HG03354 (cell line): ENCODE measurements around the gene ACBD6.

Experiments
- ATAC-seq: cut with Tn5 transposase; IDR thresholded peaks from one replicate; pipeline ENCODE4 v1.9.1; 2021; ENCODE audit warnings: mild to moderate bottlenecking; ENCODE audit not compliant: unreplicated experiment, poor library complexity, severe bottlenecking

The ACBD6 gene

DNA sequence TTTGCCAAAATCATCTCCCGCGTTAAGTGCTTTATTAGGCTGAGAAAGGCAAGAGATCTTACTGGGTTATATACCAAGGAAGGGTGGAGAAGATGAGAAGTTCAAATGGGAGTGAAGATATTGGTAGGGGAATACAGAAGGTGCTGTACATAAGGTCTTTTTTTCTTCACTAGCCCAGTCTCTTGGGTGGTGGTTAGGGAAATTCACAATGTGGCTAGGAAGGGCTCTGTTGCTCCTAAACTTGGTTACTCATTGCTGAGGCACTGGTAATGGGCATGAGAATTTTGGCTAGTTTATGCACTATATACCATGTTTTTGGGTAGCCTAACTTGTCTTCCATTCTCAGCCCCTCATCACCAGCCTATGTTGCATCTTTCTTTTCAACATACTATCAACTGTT is 221.8 kb downstream of the ACBD6 start:
- no peak for ATAC-seq

DNA sequence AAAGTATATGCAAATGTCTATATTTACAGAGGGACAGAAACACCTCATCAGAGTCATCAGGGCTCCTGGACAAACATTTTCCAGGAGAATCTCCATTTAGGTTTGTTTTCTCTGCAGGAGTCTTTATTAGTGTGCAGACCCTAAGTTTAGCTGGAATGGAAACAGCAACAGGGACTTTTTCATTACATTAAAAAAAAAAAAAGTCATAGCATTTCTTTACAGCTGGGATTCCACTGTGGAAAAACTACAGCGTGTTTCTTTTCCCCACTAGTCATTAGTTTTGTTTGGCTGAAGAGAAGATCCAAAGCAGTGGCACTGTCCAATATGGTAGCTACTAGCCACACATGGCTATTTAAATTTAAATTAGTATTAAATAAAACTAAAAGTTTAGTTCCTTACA is 222.7 kb downstream of the ACBD6 start:
- no peak for ATAC-seq

DNA sequence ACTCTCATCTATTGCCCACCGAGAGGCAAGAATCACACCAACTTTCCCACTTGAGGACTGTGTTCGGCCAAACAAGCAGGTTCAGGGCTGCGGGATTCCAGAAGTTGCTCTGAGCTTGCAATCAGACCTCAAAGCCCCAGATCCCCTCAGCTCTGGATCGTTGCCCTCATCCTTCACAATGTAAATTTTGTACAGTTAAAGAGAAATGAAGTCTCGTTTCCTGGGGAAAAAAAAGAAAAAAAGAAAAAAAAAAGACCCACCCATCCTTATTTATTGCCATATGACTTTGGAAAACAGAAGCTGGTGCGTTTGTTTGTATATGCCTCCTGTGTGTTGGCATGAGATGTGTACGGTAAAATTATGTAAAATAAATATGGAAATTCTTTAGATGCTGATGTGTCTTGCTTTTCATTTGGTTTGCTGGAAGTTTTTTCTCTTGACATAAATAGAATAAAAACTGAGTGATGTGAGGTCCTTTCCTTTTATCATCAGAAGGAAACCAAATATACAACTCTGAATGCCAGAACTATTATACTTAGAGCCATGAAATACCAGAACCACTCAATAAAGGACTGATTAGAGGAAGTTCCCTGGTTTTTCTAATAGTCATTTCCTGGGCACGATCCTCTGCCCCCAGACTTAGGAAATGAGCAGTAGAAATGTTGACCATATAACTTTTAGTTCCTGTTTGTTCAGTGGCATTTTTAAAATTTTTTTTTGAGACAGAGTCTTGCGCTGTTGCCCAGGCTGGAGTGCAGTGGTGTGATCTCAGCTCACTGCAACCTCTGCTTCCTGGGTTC is 223.6 kb downstream of the ACBD6 start:
- no peak for ATAC-seq

DNA sequence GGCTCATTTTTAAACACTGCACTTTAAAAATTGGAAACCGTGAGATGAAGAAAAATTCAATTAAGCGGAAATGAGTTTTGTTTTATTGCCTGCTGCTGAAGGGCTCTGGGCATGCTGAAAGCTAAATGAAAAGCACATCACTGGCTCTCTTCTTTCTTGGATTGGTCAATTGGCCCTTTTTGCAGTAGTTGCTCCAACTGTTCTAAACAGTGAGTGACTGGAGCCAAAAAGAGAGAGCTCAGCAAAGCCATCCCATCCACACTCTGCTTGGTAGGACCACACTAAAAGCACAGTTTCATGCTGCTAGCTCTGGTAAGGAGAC is 224.2 kb downstream of the ACBD6 start:
- no peak for ATAC-seq

DNA sequence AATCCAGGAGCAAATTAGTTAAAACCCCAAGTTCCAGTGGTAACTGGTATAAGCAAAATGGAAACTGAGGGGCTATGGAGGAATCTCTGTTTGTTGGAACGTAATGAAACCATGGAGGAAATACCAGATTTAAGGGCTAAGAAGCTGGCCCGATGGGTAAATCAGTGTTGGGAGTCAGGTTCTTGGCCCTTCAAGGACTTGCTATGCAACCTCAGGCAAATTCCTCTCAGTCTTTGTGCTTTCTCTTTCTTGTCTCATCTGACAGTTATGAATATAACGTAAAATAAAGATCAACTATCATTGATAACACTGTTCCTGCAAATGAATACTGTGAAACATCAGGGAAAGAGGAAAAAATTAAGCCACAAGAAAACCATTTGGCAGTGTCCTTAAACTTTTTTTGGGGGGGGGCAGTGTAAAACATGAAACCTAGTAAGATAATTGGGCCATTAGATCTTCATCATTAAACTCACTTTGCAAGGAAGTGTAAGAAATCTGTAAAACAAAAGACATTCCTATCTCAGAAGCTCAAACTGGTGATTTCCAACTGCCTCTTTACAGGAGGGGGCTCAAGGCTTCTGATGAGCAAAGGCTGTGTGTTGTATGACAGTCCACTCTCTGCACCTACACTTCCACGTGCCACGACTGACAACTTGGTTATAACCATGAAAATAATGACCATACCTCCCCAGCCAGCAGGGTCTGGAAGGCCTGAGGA is 224.7 kb downstream of the ACBD6 start:
- no peak for ATAC-seq

DNA sequence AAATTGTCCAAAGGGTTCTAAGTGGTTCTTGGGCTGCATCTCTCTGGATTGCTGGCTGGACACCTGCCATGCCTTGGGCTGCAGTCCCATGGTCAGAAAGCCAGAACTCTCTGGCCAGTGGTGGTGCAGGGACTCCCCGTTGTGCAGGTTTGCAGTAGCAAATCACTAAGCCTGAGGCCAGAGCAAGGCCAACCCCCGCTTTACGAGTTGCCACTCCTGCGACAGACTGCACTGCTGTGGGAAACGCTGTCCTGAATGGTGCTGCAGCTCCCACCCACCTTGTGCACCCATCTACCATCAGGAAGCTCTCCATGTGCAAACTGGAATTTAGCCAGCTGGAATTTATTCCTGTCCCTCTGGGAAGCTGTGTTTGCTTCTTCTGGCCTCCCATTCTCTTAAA is 226.7 kb downstream of the ACBD6 start:
- ATAC-seq, result no peak

DNA sequence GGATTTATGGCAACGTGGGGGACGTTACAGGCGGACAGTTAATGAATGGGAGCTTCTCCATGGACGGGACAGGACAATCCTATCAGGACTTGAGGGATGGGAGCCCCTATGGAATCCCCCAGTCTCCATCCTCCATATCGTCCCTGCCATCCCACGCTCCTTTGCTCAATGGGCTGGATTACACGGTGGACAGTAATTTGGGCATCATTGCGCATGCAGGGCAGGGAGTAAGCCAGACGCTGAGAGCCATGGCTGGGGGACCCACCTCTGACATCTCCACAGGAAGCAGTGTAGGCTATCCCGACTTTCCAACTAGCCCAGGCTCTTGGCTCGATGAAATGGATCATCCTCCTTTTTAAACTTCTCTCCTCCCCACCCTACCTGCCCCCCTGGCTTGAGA is 228.2 kb downstream of the ACBD6 start:
- no peak for ATAC-seq

DNA sequence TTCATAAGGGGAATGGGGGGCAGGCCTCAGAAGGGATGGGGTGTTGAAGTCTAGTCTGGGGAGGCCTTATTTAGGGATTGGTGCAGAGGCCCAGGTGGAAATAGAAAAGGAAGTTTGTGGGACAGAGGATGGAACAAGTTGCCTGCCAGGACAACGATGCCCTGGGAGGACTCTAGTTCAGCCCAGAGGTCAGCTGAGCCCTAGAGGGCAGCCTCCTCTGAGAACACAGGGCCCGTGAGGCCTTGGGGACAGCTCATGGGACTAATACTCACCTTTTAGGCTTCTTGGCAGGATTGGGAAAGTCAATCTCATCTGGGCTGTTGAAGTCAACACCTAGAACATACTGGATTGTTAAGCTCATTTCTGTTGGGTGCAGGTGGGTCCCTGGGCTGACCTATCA is 229.3 kb downstream of the ACBD6 start:
- ATAC-seq, result no peak

DNA sequence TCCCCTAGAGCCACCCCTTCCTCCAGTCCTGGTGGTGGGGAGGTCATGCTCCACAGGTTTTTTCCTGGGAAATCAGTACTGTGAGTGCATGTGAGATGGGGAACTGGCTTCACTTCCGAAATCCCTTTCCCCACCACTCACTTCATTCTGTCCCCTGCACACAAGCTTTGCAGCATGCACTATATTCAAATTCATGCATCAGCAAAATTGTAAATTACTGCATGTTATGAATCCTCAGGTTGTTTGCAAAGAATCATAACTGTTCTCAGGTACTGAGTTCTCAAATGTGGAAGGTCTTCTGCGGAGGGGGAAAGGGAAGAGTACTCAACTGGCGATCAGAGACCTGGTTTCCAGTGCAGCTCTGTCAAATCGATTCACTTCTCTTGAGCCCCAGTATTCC is 230.0 kb downstream of the ACBD6 start:
- ATAC-seq, result no peak

DNA sequence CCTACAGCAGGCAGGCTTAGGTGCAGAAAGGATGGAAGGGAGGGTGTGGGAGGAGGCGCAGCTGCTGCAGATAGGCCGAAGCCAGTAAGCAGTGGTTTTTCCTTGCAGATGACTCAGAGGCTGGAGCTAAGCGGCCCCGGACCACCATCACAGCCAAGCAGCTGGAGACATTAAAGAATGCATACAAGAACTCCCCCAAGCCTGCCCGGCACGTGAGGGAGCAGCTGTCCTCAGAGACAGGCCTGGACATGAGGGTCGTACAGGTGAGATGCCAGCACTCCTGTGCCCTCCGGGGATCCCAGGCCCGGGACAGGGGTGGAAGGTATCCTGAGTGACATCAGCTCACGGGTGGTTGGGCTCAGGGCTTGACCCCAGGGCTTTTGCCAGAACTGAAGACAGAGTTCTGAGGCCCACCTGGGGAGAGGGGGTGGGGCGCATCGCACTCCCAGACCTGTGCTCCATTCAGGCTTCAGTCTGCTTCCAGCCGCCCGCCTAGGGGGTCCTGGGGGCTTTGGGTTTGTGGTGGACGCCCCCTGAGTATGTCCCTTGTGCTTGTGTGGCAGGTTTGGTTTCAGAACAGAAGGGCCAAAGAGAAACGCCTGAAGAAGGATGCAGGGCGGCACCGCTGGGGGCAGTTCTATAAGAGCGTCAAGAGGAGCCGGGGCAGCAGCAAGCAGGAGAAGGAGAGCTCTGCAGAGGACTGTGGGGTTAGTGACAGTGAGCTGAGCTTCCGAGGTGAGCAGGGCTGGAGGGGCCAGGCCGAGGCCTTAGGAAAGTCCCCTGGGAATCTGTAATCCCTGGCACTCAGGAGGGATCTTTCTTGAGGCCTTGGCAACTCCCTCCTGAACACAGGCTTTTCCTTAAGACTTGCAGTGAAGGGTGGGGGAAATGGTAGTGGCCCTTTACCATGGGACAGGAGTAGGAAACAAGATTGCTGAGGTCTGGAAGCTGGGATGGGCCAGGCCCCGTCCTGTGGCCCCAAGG is 230.8 kb downstream of the ACBD6 start:
- ATAC-seq, result no peak

DNA sequence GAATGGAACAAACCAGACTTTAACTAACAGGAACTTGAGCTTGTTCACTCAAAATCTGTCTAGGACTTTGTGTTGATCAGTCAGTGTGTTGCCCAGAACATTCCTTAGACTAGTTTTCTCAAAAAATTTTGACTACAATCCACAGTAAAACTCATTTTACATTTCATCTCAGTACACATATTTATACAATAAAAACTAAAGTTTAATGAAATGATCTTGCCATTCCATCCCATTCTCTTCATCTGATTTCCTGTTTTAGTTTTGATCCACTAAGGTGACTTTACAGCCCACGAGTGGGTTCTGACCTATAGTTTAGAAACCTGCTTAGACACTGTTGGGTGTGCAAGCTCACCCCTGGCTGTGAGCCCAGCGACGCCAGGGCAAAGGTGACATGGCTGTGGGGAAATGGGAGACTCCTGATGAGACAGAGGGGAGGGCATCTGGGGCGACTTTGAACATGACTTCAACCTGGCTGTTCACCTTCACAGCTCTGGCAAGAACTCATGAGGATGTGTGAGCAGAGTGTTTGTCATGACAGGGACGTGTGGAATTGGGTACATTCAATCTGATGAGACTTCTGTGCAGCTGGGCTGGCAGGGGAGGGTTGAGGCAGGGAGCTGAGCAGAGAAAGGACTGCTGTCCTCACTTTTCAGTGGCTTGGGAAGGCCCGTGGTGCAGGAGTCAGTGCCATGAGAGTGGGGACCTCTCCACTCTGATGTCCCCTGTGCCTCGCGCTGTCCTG is 231.7 kb downstream of the ACBD6 start:
- no peak for ATAC-seq

DNA sequence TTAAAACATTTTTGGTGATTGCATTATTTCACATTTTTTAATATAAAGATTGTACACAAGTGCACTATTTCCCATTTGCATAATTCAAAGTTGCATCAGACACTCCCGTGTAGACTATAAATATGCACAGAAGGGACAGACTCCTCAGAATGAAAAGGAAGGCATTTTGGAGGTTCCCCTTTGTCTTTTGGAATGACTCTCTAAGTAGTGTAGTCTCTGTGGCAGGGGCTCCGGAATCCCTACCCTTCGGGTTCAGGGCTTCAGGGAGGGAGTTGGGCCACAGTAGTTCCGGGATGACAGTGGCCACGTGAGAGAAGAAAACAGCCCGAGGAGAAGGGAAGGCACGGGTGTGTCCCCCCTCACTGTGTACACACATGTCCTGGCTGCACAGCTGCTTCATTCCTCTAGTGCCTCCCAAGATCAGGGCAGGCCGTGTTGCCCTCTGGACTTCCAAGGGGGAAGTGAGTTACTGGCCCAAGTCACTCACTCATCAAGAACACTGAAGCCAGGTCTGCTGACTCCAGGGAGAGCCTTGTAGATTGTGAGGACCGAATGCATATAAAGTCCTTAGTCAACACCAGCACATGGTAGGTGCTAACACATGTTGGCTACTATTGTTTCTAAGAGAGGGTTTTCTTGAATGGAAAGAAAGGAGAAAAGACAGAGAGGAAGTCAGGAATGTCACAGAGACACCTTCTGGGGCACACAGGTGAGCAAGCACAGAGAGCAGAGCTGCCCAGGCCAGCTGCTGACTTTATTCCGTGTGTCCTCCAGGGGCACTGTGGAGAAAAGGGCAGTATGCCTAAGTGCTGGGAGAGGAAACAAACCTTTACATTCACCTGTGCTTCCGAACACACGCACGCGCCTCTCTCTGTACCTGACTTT is 232.5 kb downstream of the ACBD6 start:
- no peak for ATAC-seq

DNA sequence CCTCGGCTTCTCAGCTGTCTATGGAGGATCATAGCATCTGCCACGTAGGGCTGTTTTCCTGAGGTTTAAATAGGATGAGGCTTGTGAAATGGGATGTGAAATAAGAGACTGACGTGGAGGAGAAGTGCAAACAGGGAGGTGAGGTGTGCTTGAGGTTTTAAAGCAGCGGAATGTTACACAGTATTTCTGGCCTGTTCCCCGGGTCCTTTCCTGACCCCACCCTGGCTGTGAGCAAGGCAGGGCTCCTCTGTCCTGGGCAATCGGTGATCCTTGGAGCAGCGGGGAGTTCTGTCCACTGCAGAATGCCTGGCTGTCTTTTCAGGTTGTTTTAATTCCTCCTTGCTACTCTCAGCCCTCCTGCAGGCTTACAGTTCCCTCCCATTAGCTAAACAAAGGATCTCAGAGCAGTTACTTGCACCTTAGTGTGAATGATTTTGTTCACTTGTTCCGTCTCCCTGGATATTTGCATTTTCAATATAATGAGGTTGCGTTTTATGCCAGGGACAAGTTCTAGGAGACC is 233.8 kb downstream of the ACBD6 start:
- ATAC-seq, result no peak

DNA sequence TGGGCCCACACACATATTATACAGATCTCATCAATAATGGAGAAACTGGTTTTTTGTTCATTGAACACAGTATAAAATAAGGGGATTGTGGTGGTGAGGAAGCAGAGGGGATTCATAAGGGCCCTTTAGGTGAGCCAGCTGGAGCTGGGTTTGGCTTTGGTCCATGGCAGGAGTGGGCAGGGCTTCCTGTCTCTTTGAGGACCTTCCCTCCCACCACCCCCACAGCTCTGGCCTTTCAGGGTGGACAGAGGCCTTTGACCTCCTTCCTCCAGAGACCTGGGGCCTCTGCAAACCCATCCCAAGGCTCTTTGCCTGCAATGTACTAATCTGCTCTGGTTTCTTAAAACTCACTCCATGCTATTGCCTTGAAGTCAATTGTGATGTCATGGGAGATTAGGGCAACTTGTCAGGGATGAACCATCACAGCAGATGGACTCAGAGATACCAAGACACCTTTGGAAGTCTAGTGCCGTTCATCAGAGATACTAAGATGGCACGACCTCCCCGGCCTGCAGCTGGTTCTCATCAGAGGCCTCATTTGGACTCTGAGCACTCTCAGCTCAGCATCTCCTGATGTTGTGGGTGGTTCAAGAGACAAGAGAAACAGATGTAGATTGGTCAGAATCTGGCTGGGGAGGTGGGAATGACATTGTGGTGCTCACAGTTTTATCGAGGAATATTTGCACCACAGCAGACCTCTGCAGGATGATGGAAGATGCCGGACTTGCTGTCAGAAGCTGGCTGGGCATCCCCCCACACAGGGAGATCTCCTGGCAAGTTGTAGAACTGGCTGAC is 234.4 kb downstream of the ACBD6 start:
- ATAC-seq, result no peak

DNA sequence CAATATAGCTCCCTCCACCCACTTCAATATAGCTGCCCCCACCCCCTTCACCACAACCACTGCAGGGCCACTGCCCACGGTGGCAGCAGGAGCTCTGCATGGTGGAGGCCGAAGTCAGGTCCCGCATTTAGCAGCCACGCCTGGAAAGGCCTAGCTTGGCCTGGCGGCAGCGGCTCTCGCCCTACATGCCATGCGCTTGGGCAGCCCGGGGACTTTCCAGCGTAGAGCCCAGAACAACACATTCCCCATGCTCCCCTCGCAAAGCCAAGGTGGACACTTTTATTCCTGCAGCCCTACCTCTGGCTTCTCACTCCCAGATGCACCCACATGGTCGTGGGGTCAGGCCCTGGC is 235.2 kb downstream of the ACBD6 start:
- ATAC-seq, result no peak

DNA sequence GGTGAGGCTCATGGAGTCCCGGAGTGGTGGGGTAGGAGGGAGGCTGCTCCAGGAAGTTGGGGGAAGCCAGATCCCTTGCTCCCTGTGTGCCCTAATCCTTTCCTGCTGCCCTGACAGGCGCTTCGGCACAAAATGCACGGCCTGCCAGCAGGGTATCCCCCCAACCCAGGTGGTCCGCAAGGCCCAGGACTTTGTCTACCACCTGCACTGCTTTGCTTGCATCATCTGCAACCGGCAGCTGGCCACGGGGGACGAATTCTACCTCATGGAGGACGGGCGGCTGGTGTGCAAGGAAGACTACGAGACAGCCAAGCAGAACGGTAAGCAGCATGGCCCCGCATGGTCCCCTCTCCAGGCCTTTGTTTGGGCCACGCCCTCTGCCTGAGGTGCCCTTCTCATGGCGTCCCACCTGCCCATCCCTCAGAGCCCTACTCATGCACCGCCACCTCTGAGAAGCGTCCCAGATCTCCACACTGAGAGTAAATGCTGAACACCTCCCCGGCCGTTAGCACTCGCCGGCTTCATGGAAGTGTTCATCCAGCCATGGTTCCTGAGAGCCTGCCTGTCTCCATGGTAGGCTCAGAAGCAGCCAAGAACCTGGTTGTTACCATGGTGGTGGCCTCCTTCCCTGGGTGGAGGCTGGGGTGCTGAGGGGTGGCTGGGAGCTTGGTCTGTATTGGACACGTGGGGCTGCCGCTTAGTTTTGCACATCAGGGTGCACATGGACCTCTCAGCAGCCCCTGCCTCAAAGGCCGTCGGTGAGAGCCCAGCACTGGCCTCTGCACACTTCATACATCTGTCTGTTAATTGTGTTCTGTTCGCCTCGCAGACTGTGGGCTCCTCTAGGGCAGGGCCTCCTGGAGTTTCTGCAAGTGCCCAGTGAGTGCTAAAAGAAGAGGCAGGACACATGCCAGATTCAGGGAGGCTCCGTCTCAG is 235.8 kb downstream of the ACBD6 start:
- ATAC-seq, result no peak

DNA sequence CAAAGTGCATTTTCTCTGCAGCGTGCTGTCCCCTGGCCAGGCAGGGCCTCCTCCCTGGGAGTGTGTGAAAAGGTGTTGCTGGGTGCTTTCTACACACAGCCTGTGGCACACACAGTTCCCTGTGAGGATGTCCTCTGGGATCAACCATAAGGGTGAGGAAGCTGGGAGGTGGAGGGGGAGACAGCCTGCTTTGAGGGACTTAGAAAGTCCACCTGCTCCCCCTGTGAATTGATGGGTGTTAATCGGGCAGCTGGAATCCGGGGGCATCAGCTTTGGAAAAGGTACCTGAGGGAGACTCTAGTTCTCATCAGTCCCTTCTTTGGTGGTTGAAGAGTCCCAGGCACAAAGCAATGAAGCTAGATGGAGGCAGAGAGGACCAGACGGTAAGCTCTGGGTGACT is 236.5 kb downstream of the ACBD6 start:
- ATAC-seq, result no peak
